Uterus (tissue), 2 donors: ENCODE measurements around the gene HCN1.

Source experiments
- POLR2A ChIP-seq, 2 donors: fragments of 450-650 bp; IDR thresholded peaks; one replicate each; pipeline ENCODE4 v1.6.1; 2016; ENCODE audit warnings: antibody characterized with exemption in 2 of 2, mild to moderate bottlenecking in 1 of 2, moderate library complexity in 1 of 2
- TF ChIP-seq, protein P1 (sequence below), 4 experiments: fragments of 200-600 bp in 2 of 4; fragments of 450-650 bp in 2 of 4; sonication (generic) in 2 of 4; IDR thresholded peaks; one replicate each; pipeline ENCODE4 v1.5.1; 2016 to 2019; ENCODE audit warnings: antibody characterized with exemption in 4 of 4, mild to moderate bottlenecking in 2 of 4, moderate library complexity in 1 of 4

DNA sequence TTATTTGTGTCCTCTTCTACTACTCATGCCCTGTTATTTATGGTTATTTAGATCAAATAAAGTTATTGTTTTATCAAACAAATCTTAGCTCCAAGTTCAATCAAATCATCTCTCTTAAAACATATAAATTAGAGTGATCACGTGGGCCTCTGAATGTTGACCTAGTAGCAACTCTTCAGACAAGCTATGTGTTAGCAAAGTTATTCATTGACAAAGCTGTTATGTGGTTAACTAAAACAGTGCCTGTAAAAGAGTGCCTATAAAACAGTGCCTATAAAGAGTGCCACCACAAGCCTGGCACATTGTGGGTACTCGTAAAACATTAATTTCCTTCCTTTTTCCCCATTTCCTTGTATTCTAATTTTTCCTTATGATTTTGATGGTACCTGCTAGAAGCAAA lies 421.9 kb downstream of the HCN1 start:
- TF ChIP-seq POLR2A (IDR thresholded peaks at IDR 0.05): no peak
- TF ChIP-seq, protein P1, sequence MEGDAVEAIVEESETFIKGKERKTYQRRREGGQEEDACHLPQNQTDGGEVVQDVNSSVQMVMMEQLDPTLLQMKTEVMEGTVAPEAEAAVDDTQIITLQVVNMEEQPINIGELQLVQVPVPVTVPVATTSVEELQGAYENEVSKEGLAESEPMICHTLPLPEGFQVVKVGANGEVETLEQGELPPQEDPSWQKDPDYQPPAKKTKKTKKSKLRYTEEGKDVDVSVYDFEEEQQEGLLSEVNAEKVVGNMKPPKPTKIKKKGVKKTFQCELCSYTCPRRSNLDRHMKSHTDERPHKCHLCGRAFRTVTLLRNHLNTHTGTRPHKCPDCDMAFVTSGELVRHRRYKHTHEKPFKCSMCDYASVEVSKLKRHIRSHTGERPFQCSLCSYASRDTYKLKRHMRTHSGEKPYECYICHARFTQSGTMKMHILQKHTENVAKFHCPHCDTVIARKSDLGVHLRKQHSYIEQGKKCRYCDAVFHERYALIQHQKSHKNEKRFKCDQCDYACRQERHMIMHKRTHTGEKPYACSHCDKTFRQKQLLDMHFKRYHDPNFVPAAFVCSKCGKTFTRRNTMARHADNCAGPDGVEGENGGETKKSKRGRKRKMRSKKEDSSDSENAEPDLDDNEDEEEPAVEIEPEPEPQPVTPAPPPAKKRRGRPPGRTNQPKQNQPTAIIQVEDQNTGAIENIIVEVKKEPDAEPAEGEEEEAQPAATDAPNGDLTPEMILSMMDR (IDR thresholded peaks at IDR 0.05): no peak
